Measurements from ENCODE around the gene TRHDE.

- TF ChIP-seq POLR2A (IDR thresholded peaks at IDR 0.05) (no peak), POLR2AphosphoS5 (IDR thresholded peaks at IDR 0.05) (no peak)
Measured at GRCh38 chr12:72442217-72442616, 170.0 kb downstream of the TRHDE start.

All from prostate gland (tissue), 1 donor.